SK-N-MC (cell line): ENCODE measurements around the gene TRAT1.

Experiments used
- DNase-seq: peaks from one replicate; pipeline ENCODE4 v3.0.0-alpha.2; 2011; ENCODE audit warnings: low read depth, low spot score
- H3K27ac ChIP-seq: fragments of 200-600 bp; sonication (generic); 2 replicates; pipeline ENCODE4 v1.5.1; 2016; ENCODE audit warnings: mixed run types
- H3K36me3 ChIP-seq: fragments of 200-600 bp; sonication (generic); 2 replicates; pipeline ENCODE4 v1.6.1; 2017; ENCODE audit warnings: antibody characterized with exemption, low read length, mixed read lengths; ENCODE audit not compliant: insufficient read depth
- H3K4me3 ChIP-seq: fragments of 200-600 bp; sonication (generic); 2 replicates; pipeline ENCODE4 v1.5.1; 2016
- H3K9ac ChIP-seq: fragments of 200-600 bp; sonication (generic); 2 replicates; pipeline ENCODE4 v1.8.0; 2017; ENCODE audit warnings: mixed run types, mixed read lengths; ENCODE audit not compliant: insufficient read length
- H3K9me3 ChIP-seq: fragments of 200-600 bp; sonication (generic); 2 replicates; pipeline ENCODE4 v1.6.1; 2017; ENCODE audit warnings: low read depth, mild to moderate bottlenecking, antibody characterized with exemption, low read length, moderate library complexity, mixed read lengths
- EZH2 ChIP-seq: fragments of 200-600 bp; sonication (generic); IDR thresholded peaks from one replicate; pipeline ENCODE4 v1.6.1; 2017; ENCODE audit warnings: antibody characterized with exemption
- FOXP2 ChIP-seq: optimal IDR thresholded peaks from 2 replicates; pipeline ENCODE3; 2011; ENCODE audit warnings: mild to moderate bottlenecking, moderate library complexity; ENCODE audit not compliant: insufficient read depth; ENCODE audit errors: extremely low read length, control extremely low read depth
- POLR2AphosphoS5 ChIP-seq: IDR thresholded peaks from 2 replicates; pipeline ENCODE4 v1.6.1; 2012; ENCODE audit warnings: mild to moderate bottlenecking, low read depth, low read length, borderline replicate concordance

Gene TRAT1

GRCh38 chr3:108822123-108822897 is at the start of gene TRAT1:
Gene TRAT1 (plus strand): TSS chr3:108822786. CDS start chr3:108822928, 142 bp downstream.
- no peak within 1 kb of the TSS for H3K9ac ChIP-seq

GRCh38 chr3:108775649-108776048 is 46.9 kb upstream of the TRAT1 start:
- Histone ChIP-seq H3K27ac (no peak overlapping the region), H3K9me3 (no peaks in the 10 kb centered on the region), H3K4me3 (no peak overlapping the region), H3K9ac (no peak overlapping the region), H3K36me3 (no peaks in the 10 kb centered on the region)
- no peak for DNase-seq
- TF ChIP-seq EZH2 = no peak
- TF ChIP-seq FOXP2 = no peak
- no peak for TF ChIP-seq POLR2AphosphoS5

More at GRCh38 chr3:108822123-108822897, at the start of gene TRAT1:
- Histone ChIP-seq H3K27ac (no peak within 1 kb of the TSS), H3K36me3 (no peaks in the 10 kb centered on the region), H3K4me3 (no peak within 1 kb of the TSS), H3K9me3 (no peaks in the 10 kb centered on the region)
- no peak for TF ChIP-seq FOXP2
- no peak for TF ChIP-seq POLR2AphosphoS5
- no peak for TF ChIP-seq EZH2
- DNase-seq = no peak

GRCh38 chr3:108779496-108779895 is 43.1 kb upstream of the TRAT1 start:
- no peaks in the 10 kb centered on the region for H3K9me3 ChIP-seq
- no peak overlapping the region for H3K9ac ChIP-seq
- no peaks in the 10 kb centered on the region for H3K36me3 ChIP-seq
- H3K27ac ChIP-seq = no peak overlapping the region
- H3K4me3 ChIP-seq = no peak overlapping the region
- TF ChIP-seq FOXP2 = no peak
- no peak for TF ChIP-seq POLR2AphosphoS5
- no peak for TF ChIP-seq EZH2
- DNase-seq = no peak

GRCh38 chr3:108780235-108780634 is 42.4 kb upstream of the TRAT1 start:
- Histone ChIP-seq H3K9ac (no peak overlapping the region), H3K36me3 (no peaks in the 10 kb centered on the region), H3K27ac (no peak overlapping the region), H3K4me3 (no peak overlapping the region), H3K9me3 (no peaks in the 10 kb centered on the region)
- no peak for DNase-seq
- TF ChIP-seq FOXP2 = no peak
- TF ChIP-seq EZH2 = no peak
- TF ChIP-seq POLR2AphosphoS5 = no peak

- Histone ChIP-seq H3K9me3 (no peaks in the 10 kb centered on the region), H3K36me3 (no peaks in the 10 kb centered on the region), H3K9ac (no peak overlapping the region), H3K27ac (no peak overlapping the region), H3K4me3 (no peak overlapping the region)
- DNase-seq = no peak
- TF ChIP-seq EZH2 (no peak), FOXP2 (no peak), POLR2AphosphoS5 (no peak)
Observed at GRCh38 chr3:108791473-108791872, 31.1 kb upstream of the TRAT1 start.

GRCh38 chr3:108804437-108804836 is 18.1 kb upstream of the TRAT1 start:
- Histone ChIP-seq H3K27ac (no peak overlapping the region), H3K4me3 (no peak overlapping the region), H3K9me3 (no peaks in the 10 kb centered on the region), H3K36me3 (no peaks in the 10 kb centered on the region), H3K9ac (no peak overlapping the region)
- TF ChIP-seq POLR2AphosphoS5 (no peak), EZH2 (no peak), FOXP2 (no peak)
- no peak for DNase-seq

GRCh38 chr3:108804966-108805365 is 17.6 kb upstream of the TRAT1 start:
- H3K36me3 ChIP-seq = no peaks in the 10 kb centered on the region
- H3K4me3 ChIP-seq = no peak overlapping the region
- H3K9me3 ChIP-seq = no peaks in the 10 kb centered on the region
- TF ChIP-seq POLR2AphosphoS5 (no peak), FOXP2 (no peak), EZH2 (no peak)
- DNase-seq = no peak
- H3K9ac ChIP-seq = no peak overlapping the region
- H3K27ac ChIP-seq = no peak overlapping the region

GRCh38 chr3:108806316-108806715 is 16.3 kb upstream of the TRAT1 start:
- no peak for TF ChIP-seq POLR2AphosphoS5
- no peak for TF ChIP-seq FOXP2
- no peak for TF ChIP-seq EZH2
- no peak overlapping the region for H3K4me3 ChIP-seq
- no peak overlapping the region for H3K27ac ChIP-seq
- DNase-seq = no peak
- H3K9ac ChIP-seq = no peak overlapping the region
- H3K36me3 ChIP-seq = no peaks in the 10 kb centered on the region
- no peaks in the 10 kb centered on the region for H3K9me3 ChIP-seq

GRCh38 chr3:108818404-108818803 is 4.2 kb upstream of the TRAT1 start:
- Histone ChIP-seq H3K4me3 (no peak overlapping the region), H3K9me3 (no peaks in the 10 kb centered on the region), H3K27ac (no peak overlapping the region), H3K36me3 (no peaks in the 10 kb centered on the region), H3K9ac (no peak overlapping the region)
- no peak for DNase-seq
- TF ChIP-seq EZH2 (no peak), POLR2AphosphoS5 (no peak), FOXP2 (no peak)
